Vagina (tissue), 2 donors: ENCODE results near the gene DYRK1B.

Source experiments
- CTCF ChIP-seq, 3 experiments: fragments of 450-650 bp in 2 of 3; fragments of 200-600 bp in 1 of 3; sonication (generic) in 1 of 3; IDR thresholded peaks; one replicate each; pipeline ENCODE4 v1.5.1; 2017 to 2019; ENCODE audit warnings: antibody characterized with exemption in 3 of 3, mild to moderate bottlenecking in 2 of 3, moderate library complexity in 2 of 3
- POLR2AphosphoS5 ChIP-seq, 2 donors: sonication (generic); formaldehyde crosslinking; IDR thresholded peaks; one replicate each; pipeline ENCODE4 v1.9.0; 2017; ENCODE audit warnings: antibody characterized with exemption in 2 of 2, mild to moderate bottlenecking in 2 of 2, low read depth in 1 of 2; ENCODE audit not compliant: insufficient read depth in 1 of 2

GRCh38 chr19:39873385-39873784 lies 39.4 kb upstream of the DYRK1B start:
- TF ChIP-seq CTCF (IDR thresholded peaks at IDR 0.05) (no peak), POLR2AphosphoS5 (IDR thresholded peaks at IDR 0.05; ENCODE audit: insufficient read depth in 1 of 2, low read depth in 1 of 2) (no peak)
